ENCODE measurements around the gene DES. TPM values are rescaled to one million over a fixed set of nuclear protein-coding genes. Genes with fewer than 3 reads are reported as not detected.
A peak's percentile ranks its signal among the peaks of the same experiment; 100 is the strongest.

The DES gene
- total and polyA plus RNA-seq, 2 donors from 2014 or later: 30.0 to 74.2 TPM

GRCh38 chr2:219447242-219448098 lies 29.3 kb downstream of the DES start:
- Histone ChIP-seq H3K4me3 (ENCODE audit: low read length in 3 of 3) (no peak overlapping the region), H3K4me1 (ENCODE audit: control insufficient read depth in 2 of 3, insufficient read depth in 2 of 3, low read depth in 1 of 3, low read length in 3 of 3) (no peaks in the 10 kb centered on the region), H3K9me3 (ENCODE audit: control insufficient read depth in 2 of 3, insufficient read depth in 1 of 3, low read length in 3 of 3) (no peaks in the 10 kb centered on the region), H3K9ac (ENCODE audit: low read length in 3 of 3) (no peak overlapping the region), H3K36me3 (ENCODE audit: control insufficient read depth in 2 of 3, insufficient read depth in 3 of 3, low read length in 3 of 3) (no peaks in the 10 kb centered on the region), H3K27me3 (ENCODE audit: control insufficient read depth, insufficient read depth, low read length) (no peaks in the 10 kb centered on the region), H3K27ac (ENCODE audit: low read depth in 2 of 2, low read length in 2 of 2) (peak overlapping the region in 1 of 2 donors; percentile 11)
- DNase-seq (no peak), FAIRE-seq (no peak)
- no peak for TF ChIP-seq CTCF (IDR thresholded peaks at IDR 0.05; ENCODE audit: borderline replicate concordance, extremely low read depth, insufficient read depth)
- intact Hi-C loops (cut with DNase I): no loop called here

GRCh38 chr2:219448099-219448775 lies 30.1 kb downstream of the DES start:
- no peak overlapping the region for H3K27ac ChIP-seq (ENCODE audit: low read depth in 2 of 2, low read length in 2 of 2)
- no peaks in the 10 kb centered on the region for H3K36me3 ChIP-seq (ENCODE audit: control insufficient read depth in 2 of 3, insufficient read depth in 3 of 3, low read length in 3 of 3)
- no peak for TF ChIP-seq CTCF (IDR thresholded peaks at IDR 0.05; ENCODE audit: borderline replicate concordance, extremely low read depth, insufficient read depth)
- H3K9ac ChIP-seq (ENCODE audit: low read length in 3 of 3): no peak overlapping the region
- no peaks in the 10 kb centered on the region for H3K4me1 ChIP-seq (ENCODE audit: control insufficient read depth in 2 of 3, insufficient read depth in 2 of 3, low read depth in 1 of 3, low read length in 3 of 3)
- H3K4me3 ChIP-seq (ENCODE audit: low read length in 3 of 3): no peak overlapping the region
- no peak for FAIRE-seq
- intact Hi-C loops (cut with DNase I): no loop called here
- H3K27me3 ChIP-seq (ENCODE audit: control insufficient read depth, insufficient read depth, low read length): no peaks in the 10 kb centered on the region
- DNase-seq: peak in 3 of 5 donors; percentile 41 to 56 (median 54)
- no peaks in the 10 kb centered on the region for H3K9me3 ChIP-seq (ENCODE audit: control insufficient read depth in 2 of 3, insufficient read depth in 1 of 3, low read length in 3 of 3)

- Histone ChIP-seq H3K4me1 (ENCODE audit: control insufficient read depth in 2 of 3, insufficient read depth in 2 of 3, low read depth in 1 of 3, low read length in 3 of 3) (no peaks in the 10 kb centered on the region), H3K27ac (ENCODE audit: low read depth in 2 of 2, low read length in 2 of 2) (no peak overlapping the region), H3K9me3 (ENCODE audit: control insufficient read depth in 2 of 3, insufficient read depth in 1 of 3, low read length in 3 of 3) (no peaks in the 10 kb centered on the region), H3K4me3 (ENCODE audit: low read length in 3 of 3) (no peak overlapping the region), H3K27me3 (ENCODE audit: control insufficient read depth, insufficient read depth, low read length) (no peaks in the 10 kb centered on the region), H3K9ac (ENCODE audit: low read length in 3 of 3) (no peak overlapping the region), H3K36me3 (ENCODE audit: control insufficient read depth in 2 of 3, insufficient read depth in 3 of 3, low read length in 3 of 3) (no peaks in the 10 kb centered on the region)
- no peak for TF ChIP-seq CTCF (IDR thresholded peaks at IDR 0.05; ENCODE audit: borderline replicate concordance, extremely low read depth, insufficient read depth)
- DNase-seq: peak in 3 of 5 donors; percentile 22 to 66 (median 31)
- intact Hi-C loops (cut with DNase I): no loop called here
- FAIRE-seq: no peak
These were observed 30.7 kb downstream of the DES start for GRCh38 chr2:219448776-219449341.

Data from kidney (tissue), 14 donors.